ENCODE results near the gene TFF3.

Gene TFF3

GRCh38 chr21:42346441-42346840 lies 31.2 kb upstream of the TFF3 start:
- Histone ChIP-seq H3F3A (ENCODE audit: insufficient read depth, low read length) (no peaks in the 10 kb centered on the region), H3K27ac (ENCODE audit: low read length) (no peak overlapping the region), H3K79me2 (ENCODE audit: low read length) (no peaks in the 10 kb centered on the region), H3K4me2 (ENCODE audit: low read depth, low read length) (no peak overlapping the region), H4K20me1 (ENCODE audit: insufficient read depth, low read length) (no peaks in the 10 kb centered on the region), H3K9me2 (replicated peaks; ENCODE audit: insufficient read depth, low read length) (no peaks in the 10 kb centered on the region), H2AFZ (ENCODE audit: low read length) (no peak overlapping the region), H3K4me3 (ENCODE audit: low read length) (no peak overlapping the region), H3K36me3 (replicated peaks; ENCODE audit: insufficient read depth, low read length) (no peaks in the 10 kb centered on the region), H3K9ac (ENCODE audit: low read length) (no peak overlapping the region), H3K27me3 (replicated peaks; ENCODE audit: insufficient read depth, low read length) (peaks cover 93% of the 10 kb centered on the region), H3K4me1 (ENCODE audit: low read length) (no peaks in the 10 kb centered on the region), H3K9me3 (replicated peaks; ENCODE audit: insufficient read depth, low read length) (no peaks in the 10 kb centered on the region)
- TF ChIP-seq EZH2phosphoT487 (IDR thresholded peaks at IDR 0.05; ENCODE audit: low read length) (no peak), CTCF (IDR thresholded peaks at IDR 0.05; ENCODE audit: low read length) (no peak), EZH2 (optimal IDR thresholded peaks at IDR 0.05; ENCODE audit: low read depth, low read length) (no peak)
- no peak for DNase-seq

GRCh38 chr21:42344631-42345030 lies 29.4 kb upstream of the TFF3 start:
- peaks cover 86% of the 10 kb centered on the region for H3K27me3 ChIP-seq (replicated peaks; ENCODE audit: insufficient read depth, low read length)
- H3K9ac ChIP-seq (ENCODE audit: low read length): no peak overlapping the region
- no peak overlapping the region for H3K4me2 ChIP-seq (ENCODE audit: low read depth, low read length)
- no peaks in the 10 kb centered on the region for H3K36me3 ChIP-seq (replicated peaks; ENCODE audit: insufficient read depth, low read length)
- H3K9me2 ChIP-seq (replicated peaks; ENCODE audit: insufficient read depth, low read length): no peaks in the 10 kb centered on the region
- H3K4me1 ChIP-seq (ENCODE audit: low read length): no peaks in the 10 kb centered on the region
- no peaks in the 10 kb centered on the region for H3K79me2 ChIP-seq (ENCODE audit: low read length)
- no peak overlapping the region for H2AFZ ChIP-seq (ENCODE audit: low read length)
- no peak overlapping the region for H3K4me3 ChIP-seq (ENCODE audit: low read length)
- no peaks in the 10 kb centered on the region for H4K20me1 ChIP-seq (ENCODE audit: insufficient read depth, low read length)
- H3K9me3 ChIP-seq (replicated peaks; ENCODE audit: insufficient read depth, low read length): no peaks in the 10 kb centered on the region
- TF ChIP-seq EZH2 (optimal IDR thresholded peaks at IDR 0.05; ENCODE audit: low read depth, low read length) (no peak), CTCF (IDR thresholded peaks at IDR 0.05; ENCODE audit: low read length) (no peak), EZH2phosphoT487 (IDR thresholded peaks at IDR 0.05; ENCODE audit: low read length) (no peak)
- H3F3A ChIP-seq (ENCODE audit: insufficient read depth, low read length): no peaks in the 10 kb centered on the region
- DNase-seq: no peak
- no peak overlapping the region for H3K27ac ChIP-seq (ENCODE audit: low read length)

GRCh38 chr21:42343963-42344510 lies 28.8 kb upstream of the TFF3 start:
- H3K9ac ChIP-seq (ENCODE audit: low read length): no peak overlapping the region
- H3K4me2 ChIP-seq (ENCODE audit: low read depth, low read length): no peak overlapping the region
- TF ChIP-seq EZH2 (optimal IDR thresholded peaks at IDR 0.05; ENCODE audit: low read depth, low read length) (no peak), CTCF (IDR thresholded peaks at IDR 0.05; ENCODE audit: low read length) (no peak), EZH2phosphoT487 (IDR thresholded peaks at IDR 0.05; ENCODE audit: low read length) (no peak)
- H3K4me1 ChIP-seq (ENCODE audit: low read length): no peaks in the 10 kb centered on the region
- no peaks in the 10 kb centered on the region for H3K9me2 ChIP-seq (replicated peaks; ENCODE audit: insufficient read depth, low read length)
- H2AFZ ChIP-seq (ENCODE audit: low read length): no peak overlapping the region
- DNase-seq: no peak
- H4K20me1 ChIP-seq (ENCODE audit: insufficient read depth, low read length): no peaks in the 10 kb centered on the region
- H3K36me3 ChIP-seq (replicated peaks; ENCODE audit: insufficient read depth, low read length): no peaks in the 10 kb centered on the region
- no peaks in the 10 kb centered on the region for H3F3A ChIP-seq (ENCODE audit: insufficient read depth, low read length)
- H3K27ac ChIP-seq (ENCODE audit: low read length): no peak overlapping the region
- no peak overlapping the region for H3K4me3 ChIP-seq (ENCODE audit: low read length)
- peaks cover 83% of the 10 kb centered on the region for H3K27me3 ChIP-seq (replicated peaks; ENCODE audit: insufficient read depth, low read length)
- H3K79me2 ChIP-seq (ENCODE audit: low read length): no peaks in the 10 kb centered on the region
- H3K9me3 ChIP-seq (replicated peaks; ENCODE audit: insufficient read depth, low read length): no peaks in the 10 kb centered on the region

All from MM.1S (cell line).